DND-41 (cell line): ENCODE results near the gene WDR70.

Experiments
- ATAC-seq: fragments of 200-7000 bp; cut with Tn5 transposase; 3 replicates; pipeline ENCODE4 v1.9.1; 2021; ENCODE audit warnings: low read depth; ENCODE audit not compliant: insufficient read depth
- DNase-seq: peaks from one replicate; pipeline ENCODE4 v3.0.0-alpha.2; 2020
- H2AFZ ChIP-seq: 2 replicates; pipeline ENCODE4 v1.6.0; 2012; ENCODE audit warnings: low read depth, low read length
- H3K27ac ChIP-seq: 2 replicates; pipeline ENCODE4 v1.5.1; 2012; ENCODE audit warnings: low read length, inconsistent platforms
- H3K27me3 ChIP-seq: fragments of 200-600 bp; sonication (generic); 2 replicates; pipeline ENCODE4 v1.6.0; 2012; ENCODE audit warnings: low read length, mild to moderate bottlenecking, inconsistent platforms; ENCODE audit not compliant: insufficient read depth, poor library complexity
- H3K36me3 ChIP-seq: 2 replicates; pipeline ENCODE4 v1.5.1; 2012; ENCODE audit warnings: low read length, inconsistent platforms; ENCODE audit not compliant: insufficient read depth
- H3K4me1 ChIP-seq: 2 replicates; pipeline ENCODE4 v1.5.1; 2012; ENCODE audit warnings: mild to moderate bottlenecking, low read length; ENCODE audit not compliant: insufficient read depth
- H3K4me2 ChIP-seq: 2 replicates; pipeline ENCODE4 v1.6.0; 2012; ENCODE audit warnings: mild to moderate bottlenecking, moderate library complexity, low read length, inconsistent platforms; ENCODE audit not compliant: insufficient read depth
- H3K4me3 ChIP-seq, 2 experiments: fragments of 200-600 bp in 1 of 2; shearing (Covaris generic) in 1 of 2; 2 replicates each; pipeline ENCODE4 v1.5.1; 2012 to 2016; ENCODE audit warnings: inconsistent platforms in 2 of 2, low read length in 2 of 2, mild to moderate bottlenecking in 2 of 2, low read depth in 1 of 2, moderate library complexity in 1 of 2
- H3K79me2 ChIP-seq: 2 replicates; pipeline ENCODE4 v1.6.0; 2012; ENCODE audit warnings: low read length, inconsistent platforms; ENCODE audit not compliant: insufficient read depth
- H3K9ac ChIP-seq: 2 replicates; pipeline ENCODE4 v1.6.0; 2012; ENCODE audit warnings: low read depth, mild to moderate bottlenecking, inconsistent platforms, low read length, moderate library complexity
- H3K9me3 ChIP-seq: 2 replicates; pipeline ENCODE4 v1.5.1; 2012; ENCODE audit warnings: low read length, moderate library complexity, mild to moderate bottlenecking, inconsistent platforms; ENCODE audit not compliant: insufficient read depth, severe bottlenecking
- H4K20me1 ChIP-seq: 2 replicates; pipeline ENCODE4 v1.6.0; 2012; ENCODE audit warnings: low read length; ENCODE audit not compliant: insufficient read depth
- CTCF ChIP-seq: IDR thresholded peaks from 2 replicates; pipeline ENCODE4 v1.5.1; 2012; ENCODE audit warnings: borderline replicate concordance, low read length, moderate library complexity, mild to moderate bottlenecking; ENCODE audit not compliant: poor library complexity, severe bottlenecking; ENCODE audit errors: extremely low read depth
- EZH2 ChIP-seq: IDR thresholded peaks from 3 replicates; pipeline ENCODE4 v1.6.1; 2012; ENCODE audit warnings: borderline replicate concordance, low read depth, mild to moderate bottlenecking, moderate library complexity, low read length, inconsistent platforms; ENCODE audit not compliant: severe bottlenecking

WDR70 gene

GRCh38 chr5:37657046-37657445 is 277.9 kb downstream of the WDR70 start:
- H3K79me2 ChIP-seq, result no peaks in the 10 kb centered on the region
- ATAC-seq, result no peak
- H3K9ac ChIP-seq, result no peak overlapping the region
- no peak overlapping the region for H3K4me3 ChIP-seq
- no peaks in the 10 kb centered on the region for H3K4me1 ChIP-seq
- H3K27me3 ChIP-seq, result no peaks in the 10 kb centered on the region
- H3K4me2 ChIP-seq, result no peak overlapping the region
- H3K9me3 ChIP-seq, result no peaks in the 10 kb centered on the region
- no peak for DNase-seq
- H2AFZ ChIP-seq, result no peak overlapping the region
- H4K20me1 ChIP-seq, result no peaks in the 10 kb centered on the region
- H3K36me3 ChIP-seq, result no peaks in the 10 kb centered on the region
- TF ChIP-seq EZH2 (no peak), CTCF (no peak)
- H3K27ac ChIP-seq, result no peak overlapping the region

- Histone ChIP-seq H3K4me1 (no peaks in the 10 kb centered on the region), H3K36me3 (no peaks in the 10 kb centered on the region), H3K27ac (no peak overlapping the region), H2AFZ (no peak overlapping the region), H3K27me3 (no peaks in the 10 kb centered on the region), H3K9ac (no peak overlapping the region), H3K9me3 (no peaks in the 10 kb centered on the region), H4K20me1 (no peaks in the 10 kb centered on the region), H3K4me2 (no peak overlapping the region), H3K79me2 (no peaks in the 10 kb centered on the region), H3K4me3 (no peak overlapping the region)
- ATAC-seq (no peak), DNase-seq (no peak)
- TF ChIP-seq EZH2 (no peak), CTCF (no peak)
Measured at GRCh38 chr5:37658440-37658839, 279.3 kb downstream of the WDR70 start.

GRCh38 chr5:37660319-37660718 is 281.2 kb downstream of the WDR70 start:
- Histone ChIP-seq H3K4me3 (no peak overlapping the region), H3K27ac (no peak overlapping the region), H4K20me1 (no peaks in the 10 kb centered on the region), H3K27me3 (no peaks in the 10 kb centered on the region), H3K9me3 (no peaks in the 10 kb centered on the region), H3K4me1 (no peaks in the 10 kb centered on the region), H3K4me2 (no peak overlapping the region), H3K9ac (no peak overlapping the region), H3K79me2 (no peaks in the 10 kb centered on the region), H3K36me3 (no peaks in the 10 kb centered on the region), H2AFZ (no peak overlapping the region)
- ATAC-seq (no peak), DNase-seq (no peak)
- TF ChIP-seq EZH2 (no peak), CTCF (no peak)

- H3K4me1 ChIP-seq, result no peaks in the 10 kb centered on the region
- no peak overlapping the region for H2AFZ ChIP-seq
- H3K4me3 ChIP-seq, result no peak overlapping the region
- H3K27me3 ChIP-seq, result no peaks in the 10 kb centered on the region
- H4K20me1 ChIP-seq, result no peaks in the 10 kb centered on the region
- no peak for TF ChIP-seq CTCF
- TF ChIP-seq EZH2, result no peak
- H3K27ac ChIP-seq, result no peak overlapping the region
- no peaks in the 10 kb centered on the region for H3K36me3 ChIP-seq
- H3K9ac ChIP-seq, result no peak overlapping the region
- ATAC-seq (no peak), DNase-seq (no peak)
- H3K9me3 ChIP-seq, result no peaks in the 10 kb centered on the region
- no peak overlapping the region for H3K4me2 ChIP-seq
- no peaks in the 10 kb centered on the region for H3K79me2 ChIP-seq
Measured at GRCh38 chr5:37661227-37661920, 282.3 kb downstream of the WDR70 start.
